A204.1 (cell line): ENCODE measurements around the gene LRRC37A3.
"Not testable (repeated sequence)": the region's sequence is repeated elsewhere in the genome, so short reads cannot be mapped to it uniquely, and the experiment has no call there.

ENCODE experiments used
- FAIRE-seq: peaks from 2 replicates; lab custom pipeline; 2012; peaks lifted over from hg19 to GRCh38; lab: Jason Lieb, UNC

LRRC37A3 gene

DNA sequence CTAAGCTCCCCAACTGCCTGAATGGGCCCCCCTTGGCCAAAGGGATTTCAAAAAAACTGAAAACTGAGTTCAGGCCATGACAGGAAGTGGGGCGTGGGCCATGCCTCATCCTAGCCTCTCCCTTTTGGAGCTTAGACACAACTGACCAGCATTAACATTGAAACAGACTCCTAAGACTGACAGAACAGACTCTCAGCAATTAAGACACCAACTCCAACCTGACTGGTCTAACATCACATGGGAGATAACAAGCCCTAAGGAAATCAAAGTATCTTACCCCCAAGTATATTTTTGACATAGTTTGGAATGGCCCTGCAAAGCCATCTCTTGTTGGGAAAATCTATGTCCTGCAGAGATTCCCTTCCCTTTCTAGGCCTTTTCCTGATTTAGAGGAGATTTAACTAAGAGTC lies 88.6 kb downstream of the LRRC37A3 start:
- FAIRE-seq = not testable (repeated sequence)

DNA sequence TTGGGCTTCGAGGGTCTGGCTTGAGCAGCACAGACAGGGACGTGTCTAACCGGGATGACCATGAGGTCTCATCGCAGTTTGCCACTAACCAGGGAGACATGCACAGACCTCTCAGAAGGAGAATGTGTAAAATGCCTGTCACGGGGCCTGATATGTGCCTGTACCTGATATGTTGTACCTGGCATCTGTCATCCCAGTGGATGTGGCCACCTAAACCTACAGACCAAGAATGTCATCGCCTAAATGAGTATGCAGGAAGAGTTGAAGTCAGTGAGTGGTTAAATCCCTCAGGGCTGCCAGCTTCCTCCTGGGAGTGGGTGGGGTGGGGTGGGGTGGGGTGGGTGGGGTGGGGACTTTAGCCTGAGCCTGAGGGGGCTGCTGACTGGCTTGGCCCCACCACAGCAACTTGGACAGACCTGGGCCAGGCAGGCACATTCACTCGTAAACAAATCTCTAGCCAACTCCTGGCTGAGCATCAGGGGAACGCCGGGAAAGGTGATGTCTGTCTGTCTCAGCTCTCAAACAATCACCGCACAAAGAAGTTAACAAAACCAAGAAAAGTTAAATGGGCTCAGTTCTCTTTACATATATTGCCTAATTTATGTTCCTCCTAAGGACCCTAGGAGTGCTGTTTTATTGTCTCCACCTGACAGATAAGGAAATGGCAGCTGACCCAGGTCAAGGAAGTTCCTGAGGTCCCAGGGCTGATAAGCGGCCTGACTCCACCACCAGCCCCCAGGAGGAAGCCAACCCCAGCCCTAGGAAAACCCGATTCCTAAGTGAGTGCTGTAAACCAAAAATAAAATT lies 89.3 kb downstream of the LRRC37A3 start:
- not testable (repeated sequence) for FAIRE-seq

DNA sequence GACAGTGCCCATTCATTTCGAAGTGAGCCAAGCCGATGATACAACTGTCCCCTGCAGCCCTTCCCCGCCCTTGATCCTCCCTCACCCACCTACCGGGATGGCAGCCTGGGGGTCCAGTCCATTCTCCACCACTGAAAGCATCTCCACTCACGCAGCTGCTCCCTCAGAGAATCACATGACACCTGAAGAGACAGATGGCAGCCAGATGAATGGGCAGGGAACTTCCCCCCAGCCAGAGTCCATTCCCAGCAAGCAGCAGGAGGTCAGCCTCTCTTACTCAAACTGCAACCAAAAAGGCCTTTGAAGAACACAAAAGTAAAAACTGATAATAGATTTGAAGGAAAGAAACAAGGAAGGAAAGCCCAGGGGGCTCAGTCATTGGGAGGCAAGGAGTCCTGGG lies 90.2 kb downstream of the LRRC37A3 start:
- FAIRE-seq = not testable (repeated sequence)

DNA sequence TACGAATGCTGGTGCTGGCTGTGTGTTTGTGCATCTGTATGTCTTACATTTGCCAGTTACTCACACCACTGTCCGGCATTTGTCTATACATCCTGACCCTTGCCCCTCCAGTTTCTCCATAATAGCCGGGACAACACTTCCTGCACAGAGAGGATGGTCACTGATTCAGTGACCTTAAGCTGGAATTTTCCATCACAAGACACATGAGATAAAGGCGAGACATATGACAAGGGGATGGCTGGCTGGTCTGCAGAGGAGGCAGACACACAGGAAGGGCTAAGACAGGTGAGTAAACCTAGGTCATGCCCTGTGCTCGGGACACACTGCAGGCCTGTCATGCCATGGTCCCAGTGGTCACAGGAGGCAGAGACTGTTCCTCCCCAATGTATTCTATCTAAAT lies 100.4 kb downstream of the LRRC37A3 start:
- FAIRE-seq = not testable (repeated sequence)

DNA sequence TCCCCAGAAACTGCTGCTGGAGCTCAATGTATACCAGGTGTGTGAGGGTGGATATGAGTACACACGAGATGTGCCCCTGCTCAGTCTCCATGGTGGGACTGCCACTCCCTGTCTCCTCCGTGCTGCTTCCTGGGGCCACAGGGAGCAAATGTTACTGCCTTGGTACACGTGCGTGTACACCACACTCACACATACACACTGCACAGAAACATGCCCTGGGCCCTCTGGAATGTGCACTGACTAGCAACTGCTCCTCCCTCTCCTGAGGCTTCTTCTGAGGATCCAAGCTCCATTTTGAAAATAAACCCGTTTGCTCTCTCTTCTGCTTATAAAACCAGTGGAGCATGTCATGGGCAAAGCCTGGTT lies 103.5 kb downstream of the LRRC37A3 start:
- FAIRE-seq = not testable (repeated sequence)

DNA sequence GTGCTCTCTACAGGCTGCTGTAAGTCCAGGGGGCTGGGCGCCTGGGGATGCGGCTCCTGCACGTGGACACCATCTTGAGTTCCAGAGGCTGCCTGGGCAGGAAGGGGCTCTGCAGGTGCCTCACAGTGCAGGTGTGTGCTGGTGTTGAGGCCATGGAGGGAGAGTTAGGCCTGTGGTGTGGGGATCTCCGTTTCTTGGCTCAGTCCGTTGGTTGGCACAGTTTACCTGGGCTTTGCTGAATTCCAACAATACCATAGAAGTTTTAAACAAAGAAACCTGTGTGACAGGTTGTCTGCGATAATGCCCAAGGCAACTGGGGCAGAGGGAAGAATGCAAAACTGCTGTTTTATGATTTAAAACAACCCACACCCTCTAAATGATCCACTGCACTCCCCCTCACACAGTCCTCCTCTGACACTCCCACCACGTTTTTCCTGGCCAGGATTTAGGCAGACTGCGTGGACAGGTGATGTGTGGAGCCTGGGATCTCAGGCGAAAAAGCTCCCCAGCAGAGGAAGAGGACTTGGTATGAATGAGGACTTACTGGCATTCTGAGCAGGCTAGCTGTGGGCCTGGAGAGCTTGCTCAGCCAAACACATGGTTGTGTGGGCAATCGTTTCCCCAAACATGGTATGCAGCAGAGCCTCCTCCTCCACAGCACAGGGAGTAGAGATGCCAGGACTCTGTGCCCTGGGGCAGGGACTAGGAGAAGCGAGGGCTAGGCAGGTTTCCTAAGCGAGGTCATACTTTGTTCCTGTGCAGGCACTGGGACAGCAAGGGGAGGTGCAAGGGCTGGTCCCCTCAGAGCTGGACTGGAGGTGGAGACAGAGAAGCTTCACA lies 104.1 kb downstream of the LRRC37A3 start:
- not testable (repeated sequence) for FAIRE-seq

DNA sequence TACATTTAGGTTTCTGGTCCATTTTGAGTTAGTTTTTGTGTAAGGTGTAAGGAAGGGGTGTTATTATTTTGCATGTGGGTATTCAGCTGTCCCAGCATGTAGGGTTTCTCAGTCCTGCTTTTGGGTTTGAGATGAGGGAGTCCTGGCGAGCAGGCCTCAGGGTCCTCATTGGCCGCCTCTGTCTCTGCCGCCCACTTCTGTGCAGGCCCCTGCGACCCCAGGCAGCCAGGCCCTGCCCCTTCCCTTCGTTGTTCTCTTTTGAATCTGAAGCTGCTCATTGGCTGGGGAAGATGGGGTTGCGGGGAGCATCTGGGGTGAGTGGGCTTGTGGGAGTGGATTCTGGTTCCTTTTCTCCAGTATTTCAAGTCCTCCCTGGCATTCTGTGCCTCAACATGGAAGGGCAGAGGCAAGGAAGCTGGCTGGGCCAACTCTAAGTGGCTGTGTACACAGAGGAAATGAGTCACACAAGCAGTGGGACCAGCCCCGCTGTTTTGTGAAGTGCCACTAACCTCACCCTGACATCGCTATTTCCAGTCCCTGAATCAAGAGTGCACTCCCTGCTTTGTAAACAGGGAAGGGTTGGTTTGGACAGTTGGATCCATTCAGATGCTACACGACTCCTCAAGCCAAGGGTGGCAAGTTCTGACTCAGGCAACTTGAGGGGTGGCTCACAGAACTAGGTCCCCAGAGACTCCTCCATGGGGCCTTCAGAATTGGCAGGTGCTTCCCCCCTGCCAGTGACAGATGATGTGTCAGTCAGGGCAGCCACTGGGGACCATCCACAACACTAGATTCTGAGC lies 110.9 kb downstream of the LRRC37A3 start:
- FAIRE-seq = not testable (repeated sequence)
